T-helper 17 cell (primary cell): ENCODE results near the gene COX10. TPM values are rescaled to one million over a fixed set of nuclear protein-coding genes. Genes with fewer than 3 reads are reported as not detected.

Experiments
- ATAC-seq: fragments of 150-1000 bp; cut with Tn5 transposase; 2 replicates; pipeline ENCODE4 v1.10.0; 2021; ENCODE audit warnings: mild to moderate bottlenecking, moderate library complexity
- DNase-seq, 3 donors: peaks; one replicate each; pipeline versions ENCODE4 v3.0.0 to v3.0.0-alpha.2; 2020 to 2021
- H3K9me3 ChIP-seq: one replicate; pipeline ENCODE4 v1.7.0; 2013; ENCODE audit warnings: low read length, mild to moderate bottlenecking; ENCODE audit not compliant: control insufficient read depth, poor library complexity, severe bottlenecking
- H3K27ac Mint-ChIP-seq: one replicate; pipeline ENCODE4 v1.8.0; 2022; ENCODE audit warnings: mild to moderate bottlenecking, moderate library complexity, mixed read lengths
- H3K27me3 Mint-ChIP-seq: one replicate; pipeline ENCODE4 v1.8.0; 2022; ENCODE audit warnings: mixed read lengths
- H3K36me3 Mint-ChIP-seq: one replicate; pipeline ENCODE4 v1.8.0; 2022; ENCODE audit warnings: low read depth, mixed read lengths
- H3K4me1 Mint-ChIP-seq: one replicate; pipeline ENCODE4 v1.8.0; 2022; ENCODE audit warnings: mild to moderate bottlenecking, mixed read lengths
- H3K4me3 Mint-ChIP-seq: one replicate; pipeline ENCODE4 v1.8.0; 2022; ENCODE audit warnings: mild to moderate bottlenecking, moderate library complexity, mixed read lengths
- total RNA-seq, 4 donors: library from RNA in 2 of 4; stranded (reverse) in 2 of 4; gene quantifications; one replicate each; pipeline ENCODE4 v1.2.3 and lab custom pipeline; 2022 to 2026

COX10 gene
- total RNA-seq, 2 donors from 2014 or later = 16.9 to 19.6 TPM

DNA sequence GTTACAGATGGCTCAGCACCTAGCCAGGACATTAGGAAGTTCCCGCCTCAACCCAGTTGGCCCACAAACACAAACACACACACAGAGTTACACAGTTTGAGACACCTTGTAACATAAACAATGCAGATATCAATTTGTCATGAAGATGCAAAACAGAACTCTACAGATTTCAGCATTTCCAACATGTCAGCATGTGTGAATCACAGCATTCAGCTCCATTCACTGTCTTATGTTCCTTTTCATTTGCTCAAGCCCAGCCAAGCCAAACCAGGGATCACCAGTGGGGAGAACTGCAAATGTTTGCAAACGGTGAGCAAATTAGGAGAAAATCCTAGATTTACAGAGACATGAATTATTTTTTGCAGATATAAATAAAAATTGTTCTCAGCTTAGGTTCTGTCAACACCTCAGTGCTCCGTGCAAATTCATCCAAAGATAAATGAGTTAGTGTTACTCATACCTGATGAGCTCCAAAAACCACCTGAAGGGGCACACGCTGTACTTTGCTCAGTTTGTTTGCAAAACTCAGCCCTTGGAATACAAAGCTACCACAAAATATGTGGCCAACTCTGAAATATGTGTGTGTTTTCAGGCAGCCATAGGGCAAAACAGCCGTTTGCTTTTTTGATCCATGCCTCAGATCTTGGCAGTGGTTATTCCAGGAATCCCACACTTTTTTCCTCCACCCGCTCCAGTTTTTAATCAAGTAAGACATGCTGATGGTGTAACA is 16.3 kb upstream of the COX10 start:
- DNase-seq = no peak
- H3K27ac Mint-ChIP-seq = no peak overlapping the region
- no peak overlapping the region for H3K4me3 Mint-ChIP-seq
- H3K4me1 Mint-ChIP-seq = peaks cover 8% of the 10 kb centered on the region
- no peak for ATAC-seq
- H3K9me3 ChIP-seq = no peaks in the 10 kb centered on the region
- no peaks in the 10 kb centered on the region for H3K27me3 Mint-ChIP-seq
- H3K36me3 Mint-ChIP-seq = peaks cover 3% of the 10 kb centered on the region

DNA sequence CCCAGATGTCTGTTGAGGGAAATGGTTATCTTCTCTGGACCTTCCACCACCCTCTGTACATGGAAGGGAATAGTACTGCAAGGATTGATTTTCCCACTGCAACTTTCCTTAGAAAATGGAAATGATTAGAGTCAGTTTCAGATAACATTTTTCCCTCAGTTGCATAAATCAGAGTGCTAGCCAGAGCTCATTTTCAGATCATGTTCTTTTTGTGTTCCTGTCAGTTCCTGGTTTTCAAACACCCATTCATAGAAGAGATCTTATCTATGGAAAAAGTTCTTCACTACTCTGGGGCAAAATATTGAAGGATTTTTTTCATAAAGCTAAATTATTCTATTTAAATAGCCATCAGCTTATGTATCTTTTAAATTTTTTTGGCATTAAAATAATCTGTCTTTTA is 11.7 kb upstream of the COX10 start:
- DNase-seq = no peak
- Mint-ChIP-seq H3K36me3 (peaks cover 2% of the 10 kb centered on the region), H3K4me3 (no peak overlapping the region), H3K27ac (no peak overlapping the region), H3K27me3 (no peaks in the 10 kb centered on the region), H3K4me1 (peaks cover 2% of the 10 kb centered on the region)
- H3K9me3 ChIP-seq = no peaks in the 10 kb centered on the region
- no peak for ATAC-seq

DNA sequence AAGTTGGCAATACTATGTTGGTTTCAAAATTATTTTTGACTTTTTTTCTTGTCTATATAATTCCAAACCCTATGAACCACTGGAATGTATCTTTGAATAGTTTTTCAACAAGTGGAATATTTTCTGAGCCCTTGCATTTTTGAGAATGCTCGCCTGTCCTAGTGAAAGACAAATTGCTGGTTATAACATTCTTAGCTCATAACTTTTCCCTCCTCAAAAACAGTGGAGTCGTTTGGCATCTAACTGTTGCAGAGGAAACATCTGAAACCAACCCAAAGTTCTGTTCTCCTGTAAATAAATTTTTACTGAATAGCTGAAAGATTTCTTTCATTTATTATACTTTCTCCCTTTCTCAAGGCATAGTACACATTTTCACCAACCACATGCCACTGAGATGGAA is 11.3 kb upstream of the COX10 start:
- Mint-ChIP-seq H3K27me3 (no peaks in the 10 kb centered on the region), H3K36me3 (peaks cover 2% of the 10 kb centered on the region), H3K4me1 (peaks cover 2% of the 10 kb centered on the region), H3K4me3 (no peak overlapping the region), H3K27ac (no peak overlapping the region)
- DNase-seq = no peak
- ATAC-seq = no peak
- no peaks in the 10 kb centered on the region for H3K9me3 ChIP-seq

DNA sequence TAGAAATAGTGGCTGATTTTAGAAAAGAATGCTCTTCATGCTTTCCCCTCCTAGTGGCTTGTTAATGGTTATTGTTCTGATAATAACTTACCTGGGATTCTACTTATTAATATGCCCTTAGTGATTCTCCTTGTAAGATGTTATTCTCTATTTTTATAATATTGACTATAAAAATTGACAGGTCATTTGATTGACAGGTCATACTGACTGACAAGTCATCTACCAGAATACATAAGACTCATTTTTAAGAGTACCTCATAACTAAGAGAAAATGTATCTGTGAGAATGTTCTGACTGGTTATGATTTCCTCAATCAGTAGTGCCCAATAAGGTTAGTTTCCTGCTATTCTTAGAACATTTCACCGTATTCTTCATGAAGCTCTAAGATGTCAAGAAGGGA is 8.6 kb upstream of the COX10 start:
- DNase-seq (no peak), ATAC-seq (no peak)
- Mint-ChIP-seq H3K4me1 (peaks cover 3% of the 10 kb centered on the region), H3K36me3 (peaks cover 4% of the 10 kb centered on the region), H3K27ac (no peak overlapping the region), H3K27me3 (no peaks in the 10 kb centered on the region), H3K4me3 (no peak overlapping the region)
- no peaks in the 10 kb centered on the region for H3K9me3 ChIP-seq

DNA sequence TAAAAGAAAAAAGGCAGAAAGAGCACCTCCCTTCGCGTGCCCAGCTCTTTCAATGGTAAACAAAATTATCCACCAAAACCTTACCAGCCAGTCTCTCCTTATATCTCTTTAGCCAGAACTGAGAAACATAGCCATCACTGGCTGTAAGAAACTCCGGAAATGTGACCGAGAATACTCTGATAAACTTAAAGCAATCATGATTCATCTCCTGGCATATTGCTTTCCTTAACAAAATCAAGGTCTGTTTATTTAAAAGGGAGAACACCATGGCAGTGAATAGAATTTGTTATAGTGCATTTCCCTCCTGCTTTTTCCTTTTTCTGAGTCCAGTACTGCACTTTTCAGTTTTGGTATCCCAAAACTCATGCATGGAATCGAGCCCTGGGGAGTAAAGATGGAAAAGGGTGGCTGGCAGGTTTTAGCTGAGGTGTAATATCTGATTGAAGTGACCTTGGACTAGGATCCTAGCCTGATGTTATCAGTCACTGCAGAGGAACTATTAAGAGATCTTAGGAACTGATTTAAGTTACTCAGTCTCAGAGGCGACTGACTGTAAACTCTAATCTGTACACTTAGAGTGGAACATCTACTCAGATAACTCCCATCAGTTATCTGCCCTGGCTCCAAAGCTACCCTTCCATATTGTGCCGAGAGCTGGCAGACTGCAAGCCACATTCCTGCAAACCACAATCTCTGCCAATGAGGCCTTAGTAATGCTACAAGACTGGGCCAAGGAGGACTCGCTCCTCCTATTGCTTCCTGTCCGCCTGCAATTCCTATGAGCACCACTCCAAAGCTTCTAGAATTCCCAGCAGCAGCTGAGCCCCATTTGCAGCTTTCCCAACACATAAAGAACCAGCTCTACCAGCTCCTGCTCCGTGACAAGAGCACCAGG is 7.4 kb upstream of the COX10 start:
- ATAC-seq = no peak
- no peaks in the 10 kb centered on the region for H3K9me3 ChIP-seq
- H3K36me3 Mint-ChIP-seq = peaks cover 4% of the 10 kb centered on the region
- no peak overlapping the region for H3K27ac Mint-ChIP-seq
- no peaks in the 10 kb centered on the region for H3K27me3 Mint-ChIP-seq
- no peak overlapping the region for H3K4me3 Mint-ChIP-seq
- no peak for DNase-seq
- peaks cover 3% of the 10 kb centered on the region for H3K4me1 Mint-ChIP-seq

DNA sequence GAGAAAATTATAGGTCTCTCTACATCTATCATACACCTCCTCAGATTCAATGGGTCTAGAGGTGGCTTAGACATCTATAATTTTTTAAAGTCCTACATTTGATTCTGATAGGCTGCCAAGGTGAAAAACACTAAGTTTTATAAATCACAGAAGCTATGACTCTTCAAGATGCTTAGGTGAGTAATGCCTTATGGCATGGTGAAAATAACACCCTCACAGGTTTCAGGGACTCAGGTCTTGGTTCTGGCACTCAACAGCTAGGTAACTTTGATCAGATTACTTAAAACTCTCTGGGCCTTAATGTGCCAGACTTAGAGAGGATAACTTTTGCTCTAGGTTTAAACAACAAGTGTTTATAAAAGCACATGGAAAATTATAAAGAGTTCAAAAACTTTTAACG is 2.0 kb upstream of the COX10 start:
- Mint-ChIP-seq H3K27me3 (no peaks in the 10 kb centered on the region), H3K27ac (no peak overlapping the region), H3K36me3 (peaks cover 2% of the 10 kb centered on the region), H3K4me3 (no peak overlapping the region), H3K4me1 (peaks cover 24% of the 10 kb centered on the region)
- DNase-seq (no peak), ATAC-seq (no peak)
- no peaks in the 10 kb centered on the region for H3K9me3 ChIP-seq

DNA sequence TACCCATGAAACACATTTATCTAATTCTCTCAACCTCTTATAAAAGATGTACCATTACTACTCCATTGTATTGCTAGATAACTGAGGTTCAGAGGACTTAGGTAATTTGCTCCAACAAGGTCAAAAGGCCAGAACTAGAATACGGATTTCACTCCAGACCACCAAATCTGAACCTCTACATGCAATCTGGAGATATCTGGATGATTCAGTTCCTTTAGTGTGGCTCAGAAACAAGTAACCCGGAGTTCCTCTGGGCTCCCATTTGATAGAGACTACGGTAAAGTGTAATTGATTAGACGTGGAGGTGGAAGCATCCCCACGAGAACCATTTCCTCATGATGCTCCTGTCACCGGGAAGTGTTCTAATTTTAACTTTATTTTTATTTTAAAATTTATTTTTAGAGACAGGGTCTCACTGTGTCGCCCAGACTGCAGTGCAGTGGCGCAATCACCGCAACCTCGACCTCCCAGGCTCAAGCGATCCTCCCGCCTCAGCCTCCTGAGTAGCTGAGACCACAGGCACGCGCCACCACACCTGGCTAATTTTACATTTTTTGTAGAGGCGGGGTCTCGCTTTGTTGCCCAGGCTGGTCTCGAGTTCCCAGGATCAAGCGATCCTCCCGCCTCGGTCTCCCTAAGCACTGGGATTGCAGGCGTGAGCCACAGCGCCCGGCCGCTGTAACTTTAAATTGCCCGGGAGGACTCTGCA is 608 bp upstream of the COX10 start:
- Mint-ChIP-seq H3K4me1 (peaks cover 33% of the 10 kb centered on the region), H3K27me3 (no peaks in the 10 kb centered on the region), H3K36me3 (peaks cover 7% of the 10 kb centered on the region), H3K4me3 (peak overlapping the region; percentile 98), H3K27ac (peak overlapping the region; percentile 96)
- peak; percentile 24 for ATAC-seq
- DNase-seq = no peak
- no peaks in the 10 kb centered on the region for H3K9me3 ChIP-seq

DNA sequence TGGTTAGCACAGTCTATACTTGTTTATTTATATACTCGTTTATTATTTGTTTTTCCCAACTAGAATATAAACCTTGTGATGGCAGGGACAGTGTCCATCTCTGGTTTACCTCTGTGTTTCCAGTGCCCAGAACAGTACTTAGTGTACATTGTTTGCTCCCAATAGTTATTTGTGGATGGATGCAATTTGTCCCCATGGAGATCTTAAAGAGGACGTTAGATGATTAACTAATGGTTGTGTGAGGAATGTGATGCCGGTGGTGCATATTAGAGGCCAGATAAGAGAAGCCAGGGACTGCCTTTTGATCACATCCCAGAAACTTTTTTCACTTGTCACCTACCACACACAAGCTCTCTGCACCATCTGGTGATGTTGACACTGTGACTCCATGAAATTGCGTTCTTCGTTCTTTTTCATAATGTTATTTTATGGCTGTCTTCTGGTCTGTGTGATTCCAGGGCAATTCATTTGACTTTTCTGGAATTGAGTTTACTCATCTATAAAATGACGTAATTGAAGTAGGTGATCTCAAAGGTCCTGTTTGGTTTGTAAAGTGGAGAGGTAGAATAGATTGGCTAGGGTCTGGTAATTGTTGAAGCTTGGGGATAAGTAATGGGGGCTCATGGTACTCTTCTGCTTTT is 1.2 kb downstream of the COX10 start:
- H3K4me1 Mint-ChIP-seq = peaks cover 30% of the 10 kb centered on the region
- peaks cover 4% of the 10 kb centered on the region for H3K36me3 Mint-ChIP-seq
- DNase-seq (no peak), ATAC-seq (no peak)
- peak overlapping the region; percentile 96 for H3K27ac Mint-ChIP-seq
- peak overlapping the region; percentile 98 for H3K4me3 Mint-ChIP-seq
- no peaks in the 10 kb centered on the region for H3K27me3 Mint-ChIP-seq
- no peaks in the 10 kb centered on the region for H3K9me3 ChIP-seq

DNA sequence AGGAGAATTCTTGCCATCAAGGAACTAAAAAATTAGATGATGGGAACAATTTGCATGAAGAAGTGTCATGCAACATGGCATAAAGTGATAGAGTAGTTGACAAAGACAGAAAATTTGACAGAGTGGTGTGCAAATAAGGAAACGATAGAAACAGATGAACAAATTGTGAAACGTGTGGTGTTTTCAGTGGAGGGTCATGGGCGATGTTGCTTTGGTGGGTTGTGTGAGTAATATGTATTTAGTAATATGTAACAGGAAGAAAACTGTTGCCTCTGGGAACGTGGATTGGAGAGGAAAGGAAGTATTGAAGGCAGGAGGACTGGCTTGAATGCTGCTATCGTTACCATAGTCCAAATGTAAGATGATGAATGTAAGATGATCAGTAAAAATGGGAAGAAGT is 3.6 kb downstream of the COX10 start:
- peaks cover 38% of the 10 kb centered on the region for H3K4me1 Mint-ChIP-seq
- peak overlapping the region; percentile 45 for H3K4me3 Mint-ChIP-seq
- peak overlapping the region; percentile 51 for H3K27ac Mint-ChIP-seq
- H3K9me3 ChIP-seq = no peaks in the 10 kb centered on the region
- no peak for ATAC-seq
- peaks cover 9% of the 10 kb centered on the region for H3K36me3 Mint-ChIP-seq
- DNase-seq = no peak
- no peaks in the 10 kb centered on the region for H3K27me3 Mint-ChIP-seq

DNA sequence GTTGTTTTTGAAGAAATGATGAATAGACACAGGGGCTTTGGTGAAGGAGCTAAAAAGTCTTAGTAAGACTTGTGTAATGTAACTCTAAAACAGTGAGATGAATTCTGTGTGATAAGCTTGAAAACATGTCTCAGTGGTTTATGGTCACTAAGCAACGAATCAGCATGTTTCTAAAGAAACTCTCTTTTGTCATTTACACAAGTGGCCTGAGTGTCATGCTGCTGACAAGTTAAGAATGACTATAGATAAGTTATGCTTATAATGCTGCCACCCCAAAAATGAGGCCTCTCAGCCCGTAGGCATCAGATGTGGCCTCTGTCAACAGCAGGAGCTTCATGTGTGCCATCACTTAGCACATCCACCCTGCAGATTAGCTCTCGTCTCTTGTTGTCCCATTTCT is 8.7 kb downstream of the COX10 start:
- DNase-seq (no peak), ATAC-seq (no peak)
- H3K27ac Mint-ChIP-seq = peak overlapping the region; percentile 67
- H3K4me1 Mint-ChIP-seq = peaks cover 40% of the 10 kb centered on the region
- H3K36me3 Mint-ChIP-seq = peaks cover 13% of the 10 kb centered on the region
- H3K27me3 Mint-ChIP-seq = no peaks in the 10 kb centered on the region
- H3K9me3 ChIP-seq = no peaks in the 10 kb centered on the region
- no peak overlapping the region for H3K4me3 Mint-ChIP-seq

DNA sequence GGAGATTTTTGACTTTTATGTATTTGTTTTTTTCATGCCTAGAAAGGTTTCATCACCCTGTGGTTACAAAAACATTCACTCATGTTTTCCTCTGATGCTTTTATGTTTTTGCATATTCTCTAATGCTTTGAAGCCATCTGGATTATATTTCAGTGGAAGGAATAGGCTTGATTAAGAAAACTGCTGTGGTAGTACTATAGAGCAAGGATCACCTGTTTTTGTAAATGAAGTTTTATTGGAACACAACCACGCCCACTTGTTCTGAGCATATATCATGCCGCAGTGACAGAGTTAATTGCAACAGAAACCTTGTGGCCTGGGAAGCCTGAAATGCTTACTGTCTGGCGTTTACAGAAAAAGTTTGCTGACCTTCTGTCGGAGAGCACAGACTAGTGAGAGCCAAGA is 11.5 kb downstream of the COX10 start:
- H3K4me3 Mint-ChIP-seq = no peak overlapping the region
- H3K9me3 ChIP-seq = no peaks in the 10 kb centered on the region
- no peaks in the 10 kb centered on the region for H3K27me3 Mint-ChIP-seq
- H3K36me3 Mint-ChIP-seq = peaks cover 12% of the 10 kb centered on the region
- H3K4me1 Mint-ChIP-seq = peaks cover 38% of the 10 kb centered on the region
- ATAC-seq (no peak), DNase-seq (no peak)
- H3K27ac Mint-ChIP-seq = no peak overlapping the region

DNA sequence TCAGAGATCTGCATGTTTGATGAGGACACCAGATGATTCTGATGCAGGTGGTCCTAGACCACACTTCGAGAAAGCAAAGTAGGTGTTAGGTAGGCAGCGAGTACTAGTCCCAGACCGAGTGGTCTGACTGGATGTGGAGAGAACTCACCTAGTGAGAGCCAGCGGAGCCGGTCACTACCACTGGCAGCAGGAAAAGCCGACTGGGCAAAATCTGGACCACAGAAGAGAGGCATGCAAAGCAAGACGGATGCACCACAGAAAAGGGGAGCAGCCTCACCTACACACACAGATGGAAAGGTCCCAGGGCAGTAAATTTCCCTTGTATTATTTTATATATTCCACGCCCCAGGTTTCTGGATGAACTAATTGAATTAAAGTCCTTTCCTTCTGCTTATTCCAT is 13.5 kb downstream of the COX10 start:
- peaks cover 11% of the 10 kb centered on the region for H3K36me3 Mint-ChIP-seq
- no peaks in the 10 kb centered on the region for H3K27me3 Mint-ChIP-seq
- H3K27ac Mint-ChIP-seq = no peak overlapping the region
- no peaks in the 10 kb centered on the region for H3K9me3 ChIP-seq
- DNase-seq = no peak
- ATAC-seq = no peak
- H3K4me3 Mint-ChIP-seq = no peak overlapping the region
- H3K4me1 Mint-ChIP-seq = peaks cover 38% of the 10 kb centered on the region

DNA sequence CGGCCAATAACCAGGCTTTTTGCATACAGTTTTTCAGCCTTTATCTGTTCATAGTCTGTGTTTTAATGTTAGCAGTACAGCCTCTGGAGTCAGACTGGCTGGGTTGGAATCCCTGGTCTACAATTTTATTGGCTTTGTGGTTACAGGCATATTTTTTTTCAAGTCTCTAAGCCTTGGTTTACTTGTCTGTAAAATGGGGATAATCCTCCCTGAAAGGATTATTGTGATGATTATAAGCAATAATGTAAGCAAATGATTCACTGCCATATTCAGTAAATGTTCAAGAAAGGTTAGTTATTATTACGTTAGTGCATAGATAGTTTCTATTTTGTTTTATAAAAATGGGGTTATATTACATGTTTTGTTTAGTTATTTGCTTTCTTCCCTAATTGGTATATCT is 15.7 kb downstream of the COX10 start:
- Mint-ChIP-seq H3K4me1 (peaks cover 47% of the 10 kb centered on the region), H3K27ac (no peak overlapping the region), H3K36me3 (peaks cover 6% of the 10 kb centered on the region), H3K27me3 (no peaks in the 10 kb centered on the region), H3K4me3 (no peak overlapping the region)
- no peaks in the 10 kb centered on the region for H3K9me3 ChIP-seq
- DNase-seq (no peak), ATAC-seq (no peak)
